HG03095 (cell line): Measurements from ENCODE around the gene CCDC197.
A peak's percentile ranks its signal among the peaks of the same experiment; 100 is the strongest.

ENCODE experiments used
- ATAC-seq: cut with Tn5 transposase; IDR thresholded peaks from one replicate; pipeline ENCODE4 v1.9.1; 2021; ENCODE audit warnings: moderate library complexity; ENCODE audit not compliant: unreplicated experiment

The CCDC197 gene

GRCh38 chr14:94054936-94055335 lies 57.8 kb downstream of the CCDC197 start:
- ATAC-seq = no peak

DNA sequence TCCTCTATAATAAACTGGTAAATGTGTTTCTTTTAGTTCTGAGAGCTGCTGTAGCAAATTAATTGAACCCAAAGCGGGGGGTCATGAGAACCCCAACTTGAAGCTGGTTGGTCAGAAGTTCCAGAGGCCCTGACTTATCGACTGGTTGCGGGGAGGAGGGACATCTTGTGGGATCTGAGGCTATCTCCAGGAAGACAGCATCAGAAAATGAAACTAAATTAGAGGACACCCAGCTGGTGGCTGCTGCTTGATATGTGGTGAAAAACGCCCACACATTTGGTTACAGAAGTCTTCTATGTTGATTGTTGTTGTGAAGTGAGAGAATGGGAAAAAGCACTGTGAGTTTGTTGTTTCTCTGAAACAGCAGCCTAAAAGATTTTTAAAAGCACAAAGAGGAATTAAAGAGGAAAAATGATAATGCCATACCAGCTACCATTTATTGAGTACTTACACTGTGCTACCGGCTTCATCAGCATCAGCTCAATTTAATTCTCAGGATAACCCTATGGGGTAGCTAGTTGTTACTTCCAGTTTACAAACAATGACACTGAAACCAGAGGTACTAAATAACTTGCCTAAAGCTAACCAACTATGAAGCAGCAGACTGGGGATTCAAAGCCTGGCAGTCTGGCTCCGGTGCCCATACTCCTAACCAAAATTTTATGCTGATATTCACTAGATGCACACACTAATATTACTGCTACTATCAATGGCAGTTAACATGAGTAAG lies 59.6 kb downstream of the CCDC197 start:
- ATAC-seq = peak; percentile 82

DNA sequence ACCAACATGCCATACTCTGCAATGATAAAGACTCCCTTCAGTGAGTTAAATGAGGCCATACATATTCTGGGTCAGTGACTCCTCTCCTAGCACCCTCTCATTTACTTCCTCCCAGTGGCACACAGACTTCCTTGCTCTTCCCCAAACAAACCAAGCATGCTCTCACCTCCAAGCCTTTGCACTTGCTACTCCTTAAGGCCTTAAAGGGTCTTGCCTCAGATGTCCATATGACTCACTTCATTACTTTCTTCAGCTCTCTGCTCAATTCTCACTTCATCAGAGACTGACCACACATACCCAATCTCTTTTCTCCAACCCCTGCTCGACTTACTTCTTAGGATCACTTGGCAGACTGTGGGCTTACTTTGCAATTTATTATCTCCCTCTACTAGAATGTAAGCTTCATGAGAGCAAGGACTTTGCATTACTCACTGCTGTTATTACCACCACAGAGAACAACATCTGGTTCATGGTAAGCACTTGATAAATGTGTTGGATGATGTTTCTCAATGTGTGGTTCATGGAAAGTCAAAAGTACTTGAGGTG lies 61.1 kb downstream of the CCDC197 start:
- ATAC-seq = no peak
